ENCODE data around the gene DEGS2. TPM values are rescaled to one million over a fixed set of nuclear protein-coding genes. Genes with fewer than 3 reads are reported as not detected.

Gene DEGS2
- total and polyA plus RNA-seq, 7 experiments from 2014 or later, result 0.19 to 1.0 (median 0.44) TPM; not detected in 1

- Histone ChIP-seq H3K36me3 (ENCODE audit: control insufficient read depth in 2 of 3, insufficient read depth in 3 of 3, low read length in 3 of 3) (no peaks in the 10 kb centered on the region), H3K9me3 (ENCODE audit: control insufficient read depth in 2 of 3, low read length in 3 of 3) (peaks cover 0 to 8% (median 0%) of the 10 kb centered on the region in 3 experiments), H3K27ac (ENCODE audit: low read depth, low read length) (no peak overlapping the region), H3K4me1 (ENCODE audit: control insufficient read depth in 2 of 2, insufficient read depth in 2 of 2, low read length in 2 of 2) (peaks cover 0 to 13% of the 10 kb centered on the region in 2 donors), H3K4me3 (ENCODE audit: low read length) (no peak overlapping the region), H3K27me3 (ENCODE audit: control insufficient read depth in 2 of 2, insufficient read depth in 2 of 2, low read length in 2 of 2) (no peaks in the 10 kb centered on the region)
- intact Hi-C loops (cut with micrococcal nuclease), result loop anchor here in 1 of 2 donors (5.0 kb wide), 1 partner anchor 78 kb away; no protein-coding TSS in a partner anchor
- Mint-ChIP-seq H3K9me3 (peaks cover 0 to 22% (median 3%) of the 10 kb centered on the region in 11 donors), H3K27me3 (peaks cover 0 to 6% (median 0%) of the 10 kb centered on the region in 5 donors), H3K4me3 (no peak overlapping the region), H3K36me3 (peaks cover 0 to 2% (median 0%) of the 10 kb centered on the region in 5 donors), H3K27ac (peak overlapping the region in 2 of 9 donors; percentile 5 to 16), H3K4me1 (peaks cover 14 to 28% (median 19%) of the 10 kb centered on the region in 7 donors)
- ChIA-PET CTCF (no interaction called here), POLR2A (no interaction called here)
- ATAC-seq, result no peak
- DNase-seq, result no peak
These were observed 9.4 kb downstream of the DEGS2 start for GRCh38 chr14:100149851-100150611.

- H3K36me3 ChIP-seq (ENCODE audit: control insufficient read depth in 2 of 3, insufficient read depth in 3 of 3, low read length in 3 of 3), result peaks cover 0 to 8% (median 0%) of the 10 kb centered on the region in 3 experiments
- Mint-ChIP-seq H3K9me3 (peaks cover 0 to 21% (median 0%) of the 10 kb centered on the region in 11 donors), H3K27me3 (peaks cover 0 to 3% (median 0%) of the 10 kb centered on the region in 5 donors), H3K27ac (peak overlapping the region in 8 of 9 donors; percentile 74 to 94 (median 82)), H3K36me3 (no peaks in the 10 kb centered on the region), H3K4me1 (peaks cover 14 to 28% (median 19%) of the 10 kb centered on the region in 7 donors), H3K4me3 (peak overlapping the region in 5 of 10 donors; percentile 7 to 85 (median 76))
- H3K9me3 ChIP-seq (ENCODE audit: control insufficient read depth in 2 of 3, low read length in 3 of 3), result no peaks in the 10 kb centered on the region
- ATAC-seq (no peak), DNase-seq (no peak)
- H3K4me3 ChIP-seq (ENCODE audit: low read length), result no peak overlapping the region
- ChIA-PET POLR2A (interaction anchor here (0.9 kb wide), 1 partner anchor 79 kb away, joined by 4 read pairs; no protein-coding TSS in a partner anchor), CTCF (no interaction called here)
- H3K27ac ChIP-seq (ENCODE audit: low read depth, low read length), result no peak overlapping the region
- intact Hi-C loops (cut with micrococcal nuclease), result loop anchor here in 1 of 2 donors (5.0 kb wide), 1 partner anchor 77 kb away; no protein-coding TSS in a partner anchor
- H3K4me1 ChIP-seq (ENCODE audit: control insufficient read depth in 2 of 2, insufficient read depth in 2 of 2, low read length in 2 of 2), result peaks cover 0 to 13% of the 10 kb centered on the region in 2 donors
- no peaks in the 10 kb centered on the region for H3K27me3 ChIP-seq (ENCODE audit: control insufficient read depth in 2 of 2, insufficient read depth in 2 of 2, low read length in 2 of 2)
These were observed 10.4 kb downstream of the DEGS2 start for GRCh38 chr14:100148837-100149731.

GRCh38 chr14:100147691-100148464 lies 11.6 kb downstream of the DEGS2 start:
- peak in 3 of 9 donors; percentile 27 to 41 (median 34) for DNase-seq
- ChIA-PET CTCF (interaction anchor here (0.7 kb wide), 2 partner anchors 45 to 82 kb away, joined by 3 read pairs; no protein-coding TSS in a partner anchor), POLR2A (interaction anchor here (0.5 to 0.9 kb wide), 4 partner anchors 8 to 595 kb away, joined by 3 to 4 read pairs (median 3); no protein-coding TSS in a partner anchor)

GRCh38 chr14:100147181-100147631 lies 12.2 kb downstream of the DEGS2 start:
- peak overlapping the region; percentile 70 to 96 (median 87) for H3K27ac Mint-ChIP-seq
- peak overlapping the region; percentile 33 to 87 (median 83) for H3K4me3 Mint-ChIP-seq
- Histone ChIP-seq H3K4me1 (ENCODE audit: control insufficient read depth in 2 of 2, insufficient read depth in 2 of 2, low read length in 2 of 2) (peaks cover 0 to 13% of the 10 kb centered on the region in 2 donors), H3K36me3 (ENCODE audit: control insufficient read depth in 2 of 3, insufficient read depth in 3 of 3, low read length in 3 of 3) (peaks cover 0 to 27% (median 0%) of the 10 kb centered on the region in 3 experiments), H3K9me3 (ENCODE audit: control insufficient read depth in 2 of 3, low read length in 3 of 3) (no peaks in the 10 kb centered on the region), H3K27me3 (ENCODE audit: control insufficient read depth in 2 of 2, insufficient read depth in 2 of 2, low read length in 2 of 2) (no peaks in the 10 kb centered on the region), H3K4me3 (ENCODE audit: low read length) (peak overlapping the region; percentile 39), H3K27ac (ENCODE audit: low read depth, low read length) (peak overlapping the region; percentile 60)
- peaks cover 0 to 2% (median 0%) of the 10 kb centered on the region in 5 donors for H3K36me3 Mint-ChIP-seq
- peak; percentile 73 for ATAC-seq
- intact Hi-C loops (cut with micrococcal nuclease), result loop anchor here in 1 of 2 donors (1.0 to 5.0 kb wide), 3 partner anchors 46 to 94 kb away; no protein-coding TSS in a partner anchor
- ChIA-PET POLR2A (interaction anchor here (0.5 to 0.8 kb wide), 3 partner anchors 8 to 596 kb away, joined by 3 read pairs; no protein-coding TSS in a partner anchor), CTCF (interaction anchor here (0.7 to 1.8 kb wide), 2 partner anchors 10 to 1667 kb away, joined by 3 read pairs; no protein-coding TSS in a partner anchor)
- peaks cover 0 to 3% (median 0%) of the 10 kb centered on the region in 5 donors for H3K27me3 Mint-ChIP-seq
- DNase-seq, result peak in 8 of 9 donors; percentile 50 to 77 (median 69)
- H3K9me3 Mint-ChIP-seq, result peaks cover 0 to 14% (median 0%) of the 10 kb centered on the region in 11 donors
- H3K4me1 Mint-ChIP-seq, result peaks cover 16 to 28% (median 20%) of the 10 kb centered on the region in 7 donors

More at GRCh38 chr14:100147691-100148464, 11.6 kb downstream of the DEGS2 start:
- peaks cover 0 to 13% of the 10 kb centered on the region in 2 donors for H3K4me1 ChIP-seq (ENCODE audit: control insufficient read depth in 2 of 2, insufficient read depth in 2 of 2, low read length in 2 of 2)
- peak overlapping the region; percentile 60 for H3K27ac ChIP-seq (ENCODE audit: low read depth, low read length)
- H3K9me3 Mint-ChIP-seq, result peaks cover 0 to 19% (median 0%) of the 10 kb centered on the region in 11 donors
- ATAC-seq, result no peak
- peaks cover 0 to 3% (median 0%) of the 10 kb centered on the region in 5 donors for H3K27me3 Mint-ChIP-seq
- H3K4me3 ChIP-seq (ENCODE audit: low read length), result peak overlapping the region; percentile 39
- H3K27me3 ChIP-seq (ENCODE audit: control insufficient read depth in 2 of 2, insufficient read depth in 2 of 2, low read length in 2 of 2), result no peaks in the 10 kb centered on the region
- H3K4me1 Mint-ChIP-seq, result peaks cover 14 to 28% (median 19%) of the 10 kb centered on the region in 7 donors
- peak overlapping the region; percentile 81 to 96 (median 87) for H3K27ac Mint-ChIP-seq
- peaks cover 0 to 20% (median 0%) of the 10 kb centered on the region in 3 experiments for H3K36me3 ChIP-seq (ENCODE audit: control insufficient read depth in 2 of 3, insufficient read depth in 3 of 3, low read length in 3 of 3)
- intact Hi-C loops (cut with micrococcal nuclease), result loop anchor here in 1 of 2 donors (1.0 to 5.0 kb wide), 3 partner anchors 45 to 93 kb away; no protein-coding TSS in a partner anchor
- no peaks in the 10 kb centered on the region for H3K9me3 ChIP-seq (ENCODE audit: control insufficient read depth in 2 of 3, low read length in 3 of 3)
- H3K4me3 Mint-ChIP-seq, result peak overlapping the region in 9 of 10 donors; percentile 44 to 87 (median 83)
- no peaks in the 10 kb centered on the region for H3K36me3 Mint-ChIP-seq

GRCh38 chr14:100146531-100147091 lies 12.8 kb downstream of the DEGS2 start:
- Mint-ChIP-seq H3K4me1 (peaks cover 17 to 29% (median 22%) of the 10 kb centered on the region in 7 donors), H3K36me3 (peaks cover 0 to 7% (median 0%) of the 10 kb centered on the region in 5 donors), H3K9me3 (peaks cover 0 to 14% (median 0%) of the 10 kb centered on the region in 11 donors), H3K27ac (peak overlapping the region; percentile 63 to 94 (median 84)), H3K4me3 (peak overlapping the region in 6 of 10 donors; percentile 51 to 84 (median 80)), H3K27me3 (no peaks in the 10 kb centered on the region)
- peak in 6 of 9 donors; percentile 38 to 65 (median 52) for DNase-seq
- H3K4me3 ChIP-seq (ENCODE audit: low read length), result peak overlapping the region; percentile 39
- CTCF ChIA-PET, result interaction anchor here (0.7 to 1.8 kb wide), 3 partner anchors 10 to 1666 kb away, joined by 3 read pairs; no protein-coding TSS in a partner anchor
- no peaks in the 10 kb centered on the region for H3K27me3 ChIP-seq (ENCODE audit: control insufficient read depth in 2 of 2, insufficient read depth in 2 of 2, low read length in 2 of 2)
- H3K36me3 ChIP-seq (ENCODE audit: control insufficient read depth in 2 of 3, insufficient read depth in 3 of 3, low read length in 3 of 3), result peaks cover 0 to 33% (median 6%) of the 10 kb centered on the region in 3 experiments
- intact Hi-C loops (cut with micrococcal nuclease), result loop anchor here in 1 of 2 donors (1.0 to 5.0 kb wide), 3 partner anchors 47 to 94 kb away; no protein-coding TSS in a partner anchor
- peaks cover 0 to 13% of the 10 kb centered on the region in 2 donors for H3K4me1 ChIP-seq (ENCODE audit: control insufficient read depth in 2 of 2, insufficient read depth in 2 of 2, low read length in 2 of 2)
- no peaks in the 10 kb centered on the region for H3K9me3 ChIP-seq (ENCODE audit: control insufficient read depth in 2 of 3, low read length in 3 of 3)
- POLR2A ChIA-PET, result interaction anchor here (0.6 kb wide), 1 partner anchor 77 kb away, joined by 3 read pairs; no protein-coding TSS in a partner anchor
- peak; percentile 28 for ATAC-seq
- H3K27ac ChIP-seq (ENCODE audit: low read depth, low read length), result peak overlapping the region; percentile 60

Measured in naive thymus-derived CD4-positive, alpha-beta T cell (primary cell).